Heart right ventricle (tissue), 16 donors: ENCODE measurements around the gene DGKB. TPM values are rescaled to one million over a fixed set of nuclear protein-coding genes. Genes with fewer than 3 reads are reported as not detected.

Experiments
- ATAC-seq, 8 donors: fragments of 200-7000 bp; cut with Tn5 transposase; one replicate each; pipeline ENCODE4 v1.9.1; 2020; ENCODE audit warnings: mild to moderate bottlenecking in 8 of 8, moderate library complexity in 8 of 8, moderate number of reproducible peaks in 1 of 8
- DNase-seq, 2 donors: peaks; one replicate each; pipeline ENCODE4 v3.0.0-alpha.2; 2020
- H3K27ac ChIP-seq, 10 donors: fragments of 200-600 bp; sonication (generic) in 2 of 10; one replicate each; pipeline versions ENCODE4 v1.5.0 to v1.8.0; 2020 to 2022; ENCODE audit warnings: mild to moderate bottlenecking in 3 of 10
- H3K27me3 ChIP-seq, 7 donors: fragments of 200-600 bp; one replicate each; pipeline ENCODE4 v1.8.0; 2021 to 2022; ENCODE audit warnings: mild to moderate bottlenecking in 2 of 7
- H3K36me3 ChIP-seq, 9 donors: fragments of 200-600 bp; sonication (generic) in 1 of 9; one replicate each; pipeline versions ENCODE4 v1.5.0 to v1.8.0; 2020 to 2022; ENCODE audit warnings: mild to moderate bottlenecking in 2 of 9
- H3K4me1 ChIP-seq, 9 donors: fragments of 200-600 bp; sonication (generic) in 1 of 9; one replicate each; pipeline versions ENCODE4 v1.5.0 to v1.8.0; 2020 to 2022; ENCODE audit warnings: mild to moderate bottlenecking in 4 of 9
- H3K4me3 ChIP-seq, 10 donors: fragments of 200-600 bp; sonication (generic) in 2 of 10; one replicate each; pipeline versions ENCODE4 v1.5.0 to v1.8.0; 2020 to 2022; ENCODE audit warnings: mild to moderate bottlenecking in 7 of 10, moderate library complexity in 2 of 10
- H3K9me3 ChIP-seq, 11 donors: fragments of 200-600 bp in 10 of 11; sonication (generic) in 2 of 11; one replicate each; pipeline versions ENCODE4 v1.5.0 to v1.8.0; 2013 to 2022; ENCODE audit warnings: mild to moderate bottlenecking in 2 of 11, control low read depth in 1 of 11, moderate library complexity in 1 of 11
- WGBS, 2 donors: extraction: QIAGEN DNeasy Blood & Tissue Kit; methylation state at CpG; one replicate each; pipeline ENCODE4 v1.1.7; 2013; ENCODE audit warnings: inconsistent platforms in 1 of 2; 5-methylcytosine and 5-hydroxymethylcytosine counted together
- intact Hi-C, 10 donors: fragments of 100-400 bp; cut with DNase I; formaldehyde crosslinking; loops; one replicate each; pipeline versions ENCODE4 v1.11.1 to v1.14.2; 2022
- polyA plus RNA-seq, 2 donors: library from polyadenylated mRNA; stranded (reverse); fragments of 200-250 nt; gene quantifications; one replicate each; pipeline ENCODE4 v1.2.3, GENCODE V29; 2013
- total RNA-seq, 10 donors: library from RNA; stranded (reverse); fragmentation: NEBNext Ultra II Directional in 3 of 10; extraction: Animal tissue kit (Norgen Biotek cat#: 25700) in 3 of 10; gene quantifications; one replicate each; pipeline versions ENCODE4 v1.2.1 to v1.2.4, GENCODE V29; 2021 to 2023
- TF ChIP-seq, protein P1 (sequence below), 9 donors: fragments of 200-600 bp; sonication (generic) in 2 of 9; IDR thresholded peaks; one replicate each; pipeline versions ENCODE4 v1.5.0 to v1.8.0; 2021 to 2022; ENCODE audit warnings: antibody characterized with exemption in 9 of 9, mild to moderate bottlenecking in 5 of 9, moderate library complexity in 1 of 9
- donor health status: Arrhythmogenic right ventricular cardiomyopathy.
- donor health status: ischemic (EF 13 %, LVEDD 7.1; RV severe dilation, severe dysfunction).
- donor health status: healthy with polysubstance abuse.
- donor health status: DM: no; HTN: yes; CAD: no.
- donor health status: DM: no; HTN: no; CAD: no.
- donor health status: ischemic (EF 25% LVEDD 6.9; RV normal size, moderate dysfunction).
- donor health status: ischemic (EF 25% LVEDD 5.7; RV mildly dilated, moderate dysfunction).
- donor health status: healthy.
- donor health status: DM: yes; HTN: yes; CAD: no.
- donor health status: Ischemic cardiomyopathy.
- donor health status: ischemic (EF 35%, LVEDD 5.7; RV mildly dilated, moderate dysfunction).
- donor health status: nonischemic (EF 11% LVEDD 7.7; RV severe dilation, severe dysfunction).
- donor health status: DM: yes; HTN: yes; CAD: no.
- donor health status: PGD.
- donor health status: ischemic (EF 29% LVEDD 5.4; RV normal size, mild dysfunction).
- donor health status: nonischemic (EF 23%, LVEDD 6.1; RV moderate dilation, normal function).

The DGKB gene
- total and polyA plus RNA-seq, 12 donors: under 0.01 to 1.2 (median 0.77) TPM

DNA sequence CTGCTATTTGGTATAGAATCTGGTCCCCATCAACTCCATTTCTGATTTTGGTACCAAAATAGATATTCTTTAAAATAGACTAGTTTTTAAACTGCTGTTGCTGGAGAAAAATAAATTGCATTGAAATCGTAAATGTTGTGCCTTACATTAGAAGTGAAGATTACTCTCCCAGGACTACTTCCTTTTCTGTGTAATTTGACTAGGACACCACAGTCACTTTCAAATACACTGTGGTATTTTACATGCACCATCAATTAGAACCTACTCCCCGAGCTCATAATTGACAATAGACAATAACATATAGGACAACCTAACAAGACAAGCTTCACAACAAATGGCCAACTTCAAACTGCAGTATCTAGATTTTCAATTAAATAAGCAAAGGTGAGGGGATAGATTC, 211.5 kb downstream of the DGKB start:
- 57 to 63% methylated on average over 2 of the region's 2 CpGs for WGBS, 2 donors
- no peak for ATAC-seq
- TF ChIP-seq, protein P1, sequence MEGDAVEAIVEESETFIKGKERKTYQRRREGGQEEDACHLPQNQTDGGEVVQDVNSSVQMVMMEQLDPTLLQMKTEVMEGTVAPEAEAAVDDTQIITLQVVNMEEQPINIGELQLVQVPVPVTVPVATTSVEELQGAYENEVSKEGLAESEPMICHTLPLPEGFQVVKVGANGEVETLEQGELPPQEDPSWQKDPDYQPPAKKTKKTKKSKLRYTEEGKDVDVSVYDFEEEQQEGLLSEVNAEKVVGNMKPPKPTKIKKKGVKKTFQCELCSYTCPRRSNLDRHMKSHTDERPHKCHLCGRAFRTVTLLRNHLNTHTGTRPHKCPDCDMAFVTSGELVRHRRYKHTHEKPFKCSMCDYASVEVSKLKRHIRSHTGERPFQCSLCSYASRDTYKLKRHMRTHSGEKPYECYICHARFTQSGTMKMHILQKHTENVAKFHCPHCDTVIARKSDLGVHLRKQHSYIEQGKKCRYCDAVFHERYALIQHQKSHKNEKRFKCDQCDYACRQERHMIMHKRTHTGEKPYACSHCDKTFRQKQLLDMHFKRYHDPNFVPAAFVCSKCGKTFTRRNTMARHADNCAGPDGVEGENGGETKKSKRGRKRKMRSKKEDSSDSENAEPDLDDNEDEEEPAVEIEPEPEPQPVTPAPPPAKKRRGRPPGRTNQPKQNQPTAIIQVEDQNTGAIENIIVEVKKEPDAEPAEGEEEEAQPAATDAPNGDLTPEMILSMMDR (IDR thresholded peaks at IDR 0.05): no peak
- DNase-seq: no peak
- Histone ChIP-seq H3K4me1 (peaks cover 0 to 20% (median 0%) of the 10 kb centered on the region in 9 donors), H3K9me3 (no peaks in the 10 kb centered on the region), H3K27ac (no peak overlapping the region), H3K27me3 (no peaks in the 10 kb centered on the region), H3K36me3 (no peaks in the 10 kb centered on the region), H3K4me3 (no peak overlapping the region)
- intact Hi-C loops: loop anchor here in 9 of 10 donors (2.0 to 10.0 kb wide), 5 partner anchors 1166 to 1414 kb away; no protein-coding TSS in a partner anchor

- intact Hi-C loops: loop anchor here in 9 of 10 donors (2.0 to 10.0 kb wide), 5 partner anchors 1166 to 1413 kb away; no protein-coding TSS in a partner anchor
- H3K27ac ChIP-seq: no peak overlapping the region
- peaks cover 0 to 20% (median 0%) of the 10 kb centered on the region in 9 donors for H3K4me1 ChIP-seq
- no peaks in the 10 kb centered on the region for H3K36me3 ChIP-seq
- no peak overlapping the region for H3K4me3 ChIP-seq
- TF ChIP-seq, protein P1 (IDR thresholded peaks at IDR 0.05): no peak
- WGBS, 2 donors: 80 to 92% methylated on average over 3 of the region's 3 CpGs
- DNase-seq (no peak), ATAC-seq (no peak)
- H3K9me3 ChIP-seq: no peaks in the 10 kb centered on the region
- no peaks in the 10 kb centered on the region for H3K27me3 ChIP-seq
Observed at GRCh38 chr7:14690486-14690885, 212.1 kb downstream of the DGKB start.

DNA sequence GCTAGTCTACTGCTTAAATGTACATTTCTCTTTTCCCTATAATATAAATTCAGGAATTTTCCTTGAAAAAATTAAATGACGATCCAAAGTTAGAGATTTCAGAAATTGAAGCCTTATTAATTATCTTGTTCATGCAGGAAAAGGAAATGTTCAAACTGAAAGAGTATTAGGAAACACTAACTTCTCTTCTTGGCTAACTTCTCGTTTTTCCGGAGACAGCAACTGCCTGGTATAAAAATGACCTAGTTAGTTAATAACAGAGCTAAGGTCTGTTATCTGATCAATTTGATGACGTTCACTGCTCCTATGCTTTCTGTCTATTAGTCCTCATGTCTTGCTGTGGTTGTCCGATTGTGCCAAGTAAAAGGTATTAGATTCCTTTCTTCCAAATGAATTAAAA, 212.5 kb downstream of the DGKB start:
- H3K9me3 ChIP-seq: no peaks in the 10 kb centered on the region
- DNase-seq (no peak), ATAC-seq (no peak)
- H3K36me3 ChIP-seq: no peaks in the 10 kb centered on the region
- H3K4me3 ChIP-seq: no peak overlapping the region
- peaks cover 0 to 20% (median 0%) of the 10 kb centered on the region in 9 donors for H3K4me1 ChIP-seq
- H3K27me3 ChIP-seq: no peaks in the 10 kb centered on the region
- intact Hi-C loops: loop anchor here in 9 of 10 donors (2.0 to 10.0 kb wide), 5 partner anchors 1165 to 1413 kb away; no protein-coding TSS in a partner anchor
- TF ChIP-seq, protein P1 (IDR thresholded peaks at IDR 0.05): no peak
- no peak overlapping the region for H3K27ac ChIP-seq
- WGBS, 2 donors: 47 to 70% methylated on average over 5 of the region's 5 CpGs

- Histone ChIP-seq H3K27me3 (no peaks in the 10 kb centered on the region), H3K4me1 (peaks cover 0 to 20% (median 0%) of the 10 kb centered on the region in 9 donors), H3K4me3 (no peak overlapping the region), H3K36me3 (no peaks in the 10 kb centered on the region), H3K9me3 (no peaks in the 10 kb centered on the region), H3K27ac (no peak overlapping the region)
- 49 to 58% methylated on average over 3 of the region's 3 CpGs for WGBS, 2 donors
- no peak for ATAC-seq
- no peak for DNase-seq
- intact Hi-C loops: no loop called here
- TF ChIP-seq, protein P1 (IDR thresholded peaks at IDR 0.05): no peak
Observed at GRCh38 chr7:14688208-14688607, 214.3 kb downstream of the DGKB start.
